Kasumi-1 (cell line): Measurements from ENCODE around the gene ACAD11.
"Not testable (repeated sequence)": the region's sequence is repeated elsewhere in the genome, so short reads cannot be mapped to it uniquely, and the experiment has no call there.

Experiments used
- DNase-seq, 2 experiments: peaks; one replicate each; lab custom pipeline; 2025; lab: John Stamatoyannopoulos, UW

Gene ACAD11

DNA sequence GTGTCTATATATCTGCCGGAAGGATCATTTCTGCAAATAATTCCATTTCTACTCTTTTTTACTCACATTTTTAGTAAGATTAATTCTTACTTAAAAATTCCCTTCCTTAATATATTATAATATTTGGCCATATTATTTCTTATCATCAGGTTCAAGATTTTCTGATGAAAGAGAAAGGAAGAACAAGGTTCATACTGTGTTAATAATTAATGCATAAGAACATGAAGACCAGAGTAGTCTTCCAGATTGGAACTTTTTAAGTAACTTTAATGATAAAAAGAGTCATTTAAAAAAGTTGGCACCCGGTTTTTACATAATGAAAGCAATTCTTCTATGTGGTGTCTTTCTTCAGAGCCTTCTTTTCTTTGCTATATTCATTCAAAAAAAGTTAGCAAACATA lies 61.9 kb downstream of the ACAD11 start:
- no peak for DNase-seq

DNA sequence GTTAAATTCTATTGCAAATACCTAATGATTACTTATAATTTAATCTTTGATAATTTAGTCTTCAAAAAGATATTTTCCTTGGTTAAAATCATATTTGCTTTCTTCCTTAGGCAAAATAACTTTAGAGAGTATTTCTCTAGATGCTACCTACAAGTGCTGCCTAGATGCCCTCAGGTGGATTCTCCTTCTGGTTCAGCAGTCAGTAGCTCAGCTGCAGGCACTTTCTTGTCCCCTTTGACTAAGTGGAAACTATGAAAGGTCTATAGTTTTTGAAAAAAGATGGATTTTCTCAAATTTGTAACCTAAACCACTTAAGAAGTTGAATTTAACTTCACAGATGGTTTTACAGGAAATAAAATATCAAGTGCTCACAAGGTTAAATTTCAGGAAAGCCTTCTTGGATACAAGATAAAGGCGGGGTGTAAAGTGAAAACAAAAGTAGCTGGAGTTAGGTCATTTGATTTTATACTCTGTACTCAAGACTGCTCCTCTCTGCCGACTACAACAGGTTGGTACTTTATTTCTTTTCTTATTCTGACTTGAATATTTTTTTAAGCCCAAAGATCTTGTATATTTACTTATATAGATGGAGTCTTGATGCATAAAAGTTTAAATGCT lies 62.7 kb downstream of the ACAD11 start, which contains the start of gene ACKR4:
Gene ACKR4, plus strand, starts transcription at position 455 of the 618 bp plus-strand sequence. CDS start 3,128 bp downstream, outside the sequence.
- DNase-seq, result no peak

DNA sequence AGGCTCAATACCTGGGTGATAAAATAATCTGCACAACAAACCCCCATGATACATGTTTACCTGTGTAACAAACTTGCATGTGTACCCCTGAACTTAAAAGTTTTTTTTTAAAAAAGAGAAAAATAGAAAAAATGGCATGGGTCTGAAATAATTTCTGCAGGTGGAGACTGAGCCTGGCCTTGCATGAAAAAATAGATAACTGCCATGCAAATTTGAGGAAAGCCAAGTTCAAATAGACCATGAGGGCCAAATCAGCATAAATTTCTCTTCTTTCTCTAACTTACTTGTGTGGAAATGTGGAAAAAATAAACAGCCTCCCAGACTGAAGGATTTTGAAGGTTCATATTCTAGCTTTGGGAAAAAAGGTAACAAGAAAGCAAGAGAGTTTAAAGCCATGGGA lies 63.3 kb downstream of the ACAD11 start:
- DNase-seq, result no peak

DNA sequence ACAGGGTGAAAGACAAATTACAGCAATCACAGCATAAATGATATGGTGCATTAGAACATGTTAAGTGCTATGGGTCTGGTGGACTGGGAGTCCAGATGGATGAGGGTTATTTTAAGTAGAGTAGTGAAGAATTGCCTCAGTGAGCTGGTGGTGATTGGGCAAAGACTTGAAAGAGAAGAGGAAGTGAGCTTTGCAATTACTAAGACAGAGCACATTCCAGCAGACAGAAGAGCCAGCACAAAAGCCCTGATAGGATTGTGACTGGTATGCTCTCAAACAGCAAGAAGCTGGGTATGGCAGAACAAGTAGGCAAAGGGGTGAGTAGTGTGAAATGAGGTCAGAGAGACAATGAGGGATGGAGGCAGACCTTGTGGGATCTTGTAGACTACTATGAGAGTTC lies 64.6 kb downstream of the ACAD11 start:
- DNase-seq, result peak; percentile 36 to 42

DNA sequence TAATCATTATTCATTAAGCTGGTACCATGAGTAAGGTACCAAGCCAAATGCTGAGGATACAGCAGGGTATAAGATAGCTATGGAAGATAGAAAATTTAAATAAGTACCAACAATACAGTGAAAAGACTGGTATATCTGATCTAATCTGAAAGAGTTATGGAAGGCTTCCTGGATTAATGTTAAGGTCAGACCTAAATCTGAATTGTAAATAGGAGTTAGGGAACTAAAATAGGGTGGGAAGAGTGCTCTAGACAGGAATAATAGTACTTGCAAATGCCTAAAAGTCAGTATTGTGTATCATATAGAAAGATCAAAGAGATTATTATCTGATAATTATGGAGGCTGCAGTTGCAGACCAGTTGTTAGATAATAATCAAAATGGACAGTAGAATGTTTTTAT lies 65.1 kb downstream of the ACAD11 start:
- no peak for DNase-seq

DNA sequence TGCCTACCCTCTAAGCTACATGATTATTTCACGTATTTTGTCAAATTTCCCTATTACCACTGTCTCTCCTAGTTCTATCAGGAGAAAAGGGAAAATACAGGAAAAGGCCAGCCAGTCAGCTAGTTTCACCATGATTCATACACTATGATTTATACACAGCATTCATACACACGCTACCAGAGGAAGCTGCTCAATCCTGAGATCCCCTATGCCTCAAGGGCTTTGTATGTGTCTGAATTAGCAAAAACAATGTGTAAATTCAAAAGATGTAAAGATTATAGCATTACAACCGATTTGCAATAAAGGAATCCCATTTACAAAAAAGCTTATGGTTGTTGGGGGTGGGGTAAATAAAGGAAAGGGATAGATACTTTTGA lies 65.7 kb downstream of the ACAD11 start:
- DNase-seq, result no peak

DNA sequence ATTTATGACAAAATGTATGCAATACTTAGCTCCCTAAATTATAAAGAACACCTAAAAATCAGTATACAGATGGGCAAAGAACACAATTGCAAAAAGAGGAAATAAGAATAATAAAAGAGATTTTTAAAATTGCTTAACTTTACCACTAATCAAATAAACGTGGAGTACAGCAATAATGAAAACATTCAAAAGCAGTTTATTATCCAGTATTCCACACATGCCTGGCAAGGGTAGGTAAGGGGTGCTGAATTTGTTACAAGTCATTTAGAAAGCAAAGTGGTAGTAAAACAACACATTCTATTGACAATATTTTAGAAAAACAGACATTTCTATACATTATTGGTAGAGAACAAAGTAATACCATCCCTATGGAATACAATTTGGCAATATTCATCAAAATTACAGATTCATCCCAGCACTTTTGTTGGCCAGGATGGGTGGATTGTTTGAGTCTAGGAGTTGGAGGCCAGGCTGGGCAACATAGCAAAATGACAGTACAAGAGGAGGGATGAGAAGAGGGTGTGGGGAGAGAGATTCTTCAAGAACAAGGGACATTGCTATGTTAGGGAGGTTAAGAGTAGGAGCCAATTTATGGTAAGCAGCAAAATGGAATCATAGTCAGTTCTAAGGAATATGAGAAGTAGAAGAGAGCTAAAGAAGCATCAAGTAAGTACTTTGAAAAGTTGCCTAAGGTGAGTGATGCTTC lies 66.2 kb downstream of the ACAD11 start:
- DNase-seq, result no peak

DNA sequence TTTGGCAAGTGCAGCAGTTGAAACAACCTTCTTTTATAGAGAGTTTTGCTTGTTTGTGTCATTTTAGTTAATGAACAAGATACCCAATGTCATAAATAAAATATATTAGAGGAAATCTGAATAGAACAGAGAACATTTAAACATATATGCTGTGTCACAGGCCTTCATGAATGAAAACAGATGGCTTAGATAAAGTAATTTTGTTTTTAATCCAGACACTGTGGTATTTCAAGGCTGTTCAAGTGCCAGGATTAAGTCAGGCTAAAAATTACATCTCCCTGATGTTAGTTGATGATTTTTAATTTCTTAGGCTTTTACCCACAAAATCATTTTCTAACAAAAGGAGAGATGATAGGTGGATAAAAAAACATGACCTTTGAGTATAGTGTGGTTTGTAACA lies 67.4 kb downstream of the ACAD11 start:
- DNase-seq, result no peak

DNA sequence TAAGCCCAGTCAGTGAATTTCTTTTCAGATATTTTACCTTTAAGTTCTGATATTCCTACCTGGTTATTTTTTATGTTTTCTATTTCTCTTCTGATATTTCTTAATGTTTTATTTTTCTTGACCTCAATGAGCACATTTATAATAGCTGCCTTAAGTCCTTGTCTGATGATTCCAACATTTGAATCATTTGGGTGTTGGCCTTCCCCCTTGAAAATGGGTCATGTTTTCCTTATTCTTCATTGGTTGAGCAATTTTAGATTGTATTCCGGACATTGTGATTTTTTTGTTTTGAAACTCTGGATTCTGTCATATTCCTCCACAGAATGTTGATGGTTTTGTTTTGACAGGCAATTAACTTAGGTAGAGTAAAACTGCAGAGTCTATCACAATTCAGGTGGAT lies 72.2 kb downstream of the ACAD11 start:
- DNase-seq, result no peak

DNA sequence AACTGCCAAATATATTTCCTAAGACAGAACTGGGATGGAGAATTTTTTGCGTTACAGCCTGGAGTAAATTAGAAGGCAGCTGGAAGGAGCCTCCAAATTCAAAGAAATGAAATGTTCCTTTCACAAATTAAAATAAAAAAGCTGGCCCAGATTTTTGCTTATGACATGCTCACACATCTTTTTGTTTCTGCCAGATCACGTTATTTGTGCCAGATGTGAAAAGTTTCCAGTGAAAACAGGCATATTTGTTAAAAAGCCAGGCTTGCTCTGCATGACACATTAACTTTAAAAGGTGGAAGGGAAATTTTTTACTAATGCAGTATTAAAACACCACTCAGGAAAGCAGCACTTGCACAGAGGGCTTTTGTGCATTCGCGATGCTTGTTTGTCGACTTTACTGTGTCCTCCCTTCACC lies 85.8 kb downstream of the ACAD11 start:
- DNase-seq, result no peak

DNA sequence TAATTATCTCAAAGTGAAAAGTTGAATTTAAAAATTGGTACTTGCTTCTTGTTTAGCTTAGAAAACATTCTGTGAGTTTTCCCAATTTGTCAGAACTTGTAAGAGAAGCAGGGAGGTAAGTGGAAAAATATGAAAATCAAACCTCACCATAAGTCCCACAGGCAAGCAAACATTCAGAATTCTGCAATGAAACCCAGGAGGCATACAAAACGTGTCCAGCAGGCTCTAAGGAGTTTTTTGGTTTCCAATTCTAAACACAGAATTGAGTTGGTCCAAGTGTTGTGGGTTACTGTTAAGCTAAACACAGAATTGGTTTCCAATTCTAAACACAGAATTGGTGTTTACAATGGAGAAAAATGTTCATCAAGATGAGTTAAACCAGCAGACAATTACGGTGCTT lies 89.6 kb downstream of the ACAD11 start:
- no peak for DNase-seq

DNA sequence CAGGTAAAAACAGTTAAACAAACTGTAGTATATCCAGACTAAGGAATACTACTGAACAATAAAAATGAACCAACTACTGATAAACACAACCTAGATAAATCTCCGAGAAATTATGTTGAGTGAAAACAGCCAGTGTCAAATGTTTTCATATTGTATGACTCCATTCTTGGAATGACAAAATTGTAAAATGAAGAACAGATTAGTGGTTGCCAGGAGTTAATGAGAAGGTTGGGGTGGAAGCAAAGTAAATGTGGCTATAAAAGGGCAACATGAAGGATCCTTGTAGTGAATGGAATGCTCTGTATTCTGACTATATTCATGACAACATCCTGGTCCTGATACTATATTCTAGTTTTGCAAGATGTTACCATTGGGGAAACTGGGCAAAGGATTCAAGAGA lies 90.0 kb downstream of the ACAD11 start:
- no peak for DNase-seq

DNA sequence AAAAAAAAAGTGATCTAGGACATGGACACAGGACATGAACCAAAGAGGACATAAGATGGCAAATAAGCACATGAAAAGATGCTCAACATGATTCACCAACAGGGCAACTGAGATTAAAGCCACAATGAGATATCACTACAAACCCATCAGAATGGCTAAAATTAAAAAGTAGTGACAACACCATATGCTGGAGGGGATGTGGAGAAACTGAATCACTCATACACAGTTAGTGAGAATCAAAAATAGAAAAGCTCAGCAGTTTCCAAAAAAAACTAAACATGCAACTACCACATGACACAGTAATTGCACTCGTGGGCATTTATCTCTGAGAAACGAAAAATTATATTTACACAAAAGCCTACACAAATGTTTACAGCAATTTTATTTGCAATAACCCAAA lies 90.5 kb downstream of the ACAD11 start:
- DNase-seq, result no peak

DNA sequence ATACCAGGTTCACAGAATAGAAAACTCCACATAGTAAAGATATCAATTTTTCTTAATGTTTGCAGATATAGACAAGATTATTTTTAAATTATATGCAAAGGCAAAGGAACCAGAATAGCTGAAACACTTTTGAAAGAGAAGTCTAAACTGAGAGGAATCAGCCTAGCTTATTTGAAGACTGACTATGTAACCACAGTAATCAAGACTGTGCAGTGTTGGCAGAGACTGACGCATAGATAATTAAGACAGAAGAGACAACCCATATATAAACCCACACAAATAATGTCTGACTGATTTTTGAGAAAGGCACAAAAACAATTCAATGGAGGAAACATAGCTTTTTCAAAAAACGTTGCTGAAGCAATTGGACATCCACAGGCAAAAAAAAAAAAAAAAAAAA lies 91.2 kb downstream of the ACAD11 start:
- DNase-seq, result no peak

DNA sequence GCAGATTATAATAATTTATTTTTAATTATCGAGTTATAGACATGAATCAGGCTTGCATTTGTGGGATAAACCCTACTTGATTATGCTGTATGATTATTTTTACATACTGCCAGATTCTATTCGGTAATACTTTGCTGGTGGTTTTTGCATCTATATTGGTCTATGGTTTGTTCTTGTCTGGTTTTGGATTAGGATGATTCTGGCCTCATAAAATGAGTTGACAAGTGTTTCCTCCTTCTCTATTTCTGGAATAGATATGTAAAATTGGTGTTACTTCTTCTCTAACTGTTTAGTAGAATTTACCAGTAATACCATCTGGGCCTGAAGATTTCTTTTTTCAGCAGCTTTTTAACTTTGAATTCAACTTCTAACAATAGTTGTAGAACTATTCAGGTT lies 95.5 kb downstream of the ACAD11 start:
- no peak for DNase-seq

DNA sequence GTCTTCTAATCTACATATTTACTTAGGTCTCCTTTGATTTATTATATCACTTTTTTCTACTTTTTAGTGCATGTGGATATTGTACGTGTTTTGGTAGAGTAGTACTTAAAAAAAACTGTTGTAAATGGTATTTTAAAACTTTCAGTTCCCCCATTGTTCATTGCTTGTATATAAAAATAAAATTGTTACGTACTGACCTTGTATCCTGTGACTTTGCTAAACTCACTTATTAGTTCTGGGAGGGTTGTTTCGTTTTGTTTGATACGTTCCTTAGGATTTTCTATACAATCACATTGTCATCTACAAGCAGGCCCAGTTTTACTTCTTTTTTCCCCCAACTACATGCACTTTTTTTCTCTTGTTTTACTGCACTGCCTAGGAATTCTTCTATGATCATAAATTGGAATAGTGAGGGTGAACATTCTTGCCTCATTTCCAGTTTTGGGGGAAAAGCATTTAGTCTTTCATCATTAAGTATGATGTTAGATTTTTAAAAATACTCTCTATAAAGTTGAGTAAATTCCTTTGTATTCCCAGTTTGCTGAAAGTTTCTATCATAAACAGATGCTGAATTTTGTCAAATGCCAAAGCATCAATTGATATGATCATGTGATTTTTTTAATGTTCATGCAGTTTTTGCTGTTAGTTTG lies 96.1 kb downstream of the ACAD11 start:
- no peak for DNase-seq

DNA sequence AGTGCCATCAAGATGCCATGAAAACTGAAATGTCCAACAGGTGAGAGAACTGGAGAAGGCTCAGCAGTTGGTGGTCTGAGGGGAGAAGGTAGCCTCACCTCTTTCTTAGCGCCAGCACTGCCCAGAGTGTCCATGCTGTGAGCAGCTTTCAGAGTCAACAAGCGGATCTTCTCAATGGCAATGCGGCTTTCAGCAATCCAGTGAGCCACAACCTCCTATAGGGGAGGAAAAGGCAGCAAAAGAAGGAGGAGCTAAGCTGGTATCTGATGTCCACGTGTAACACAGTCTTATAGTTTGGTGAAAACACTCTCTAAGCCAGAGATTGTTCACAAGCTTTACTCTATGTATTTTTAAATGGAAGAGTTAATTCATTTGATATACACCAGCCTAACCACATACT lies 98.6 kb downstream of the ACAD11 start:
- DNase-seq, result no peak

DNA sequence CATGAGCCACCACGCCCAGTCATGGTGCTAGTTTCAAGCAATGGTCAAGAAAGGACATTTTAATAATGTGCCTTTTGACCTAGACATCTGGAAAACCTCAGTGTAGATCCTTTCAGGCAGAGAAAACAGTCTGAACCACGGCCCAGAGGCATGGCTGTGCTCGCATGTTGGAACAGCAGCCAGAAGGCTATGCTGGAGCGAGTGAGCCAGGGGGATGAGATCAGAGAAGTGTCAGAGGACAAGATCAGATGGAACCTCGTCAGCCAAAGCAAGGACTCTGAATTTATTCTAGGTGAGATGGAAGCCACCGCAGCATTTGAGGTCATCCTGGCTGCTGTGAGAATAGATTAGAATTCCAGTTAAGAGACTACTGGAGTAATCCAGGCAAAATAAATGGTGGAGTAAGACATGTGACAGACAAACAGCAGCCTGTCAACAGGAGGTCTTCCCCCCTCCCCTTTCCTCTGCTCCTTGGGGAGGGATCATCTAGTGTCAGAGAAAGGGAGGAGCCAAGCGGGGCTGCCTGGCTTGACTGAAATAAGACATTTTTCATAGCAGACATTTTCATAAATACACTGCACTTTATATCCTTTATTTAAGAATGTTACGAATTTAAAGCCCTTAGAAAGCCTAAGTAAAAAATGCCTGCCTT lies 103.0 kb downstream of the ACAD11 start:
- no peak for DNase-seq

DNA sequence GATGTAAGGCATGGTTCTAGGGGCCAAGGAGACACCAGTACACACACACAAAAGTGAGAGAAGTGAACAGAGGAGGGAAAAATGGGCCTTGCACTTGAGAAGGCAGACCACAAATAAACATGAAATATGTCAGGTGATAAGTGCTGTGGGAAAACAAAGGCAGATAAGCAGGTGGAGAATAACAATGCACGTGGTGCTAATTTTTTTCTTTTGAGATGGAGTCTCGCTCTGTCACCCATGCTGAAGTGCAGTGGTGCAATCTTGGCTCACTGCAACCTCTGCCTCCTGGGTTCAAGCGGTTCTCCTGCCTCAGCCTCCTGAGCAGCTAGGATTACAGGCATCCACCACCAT lies 103.6 kb downstream of the ACAD11 start:
- DNase-seq, result not testable (repeated sequence)

DNA sequence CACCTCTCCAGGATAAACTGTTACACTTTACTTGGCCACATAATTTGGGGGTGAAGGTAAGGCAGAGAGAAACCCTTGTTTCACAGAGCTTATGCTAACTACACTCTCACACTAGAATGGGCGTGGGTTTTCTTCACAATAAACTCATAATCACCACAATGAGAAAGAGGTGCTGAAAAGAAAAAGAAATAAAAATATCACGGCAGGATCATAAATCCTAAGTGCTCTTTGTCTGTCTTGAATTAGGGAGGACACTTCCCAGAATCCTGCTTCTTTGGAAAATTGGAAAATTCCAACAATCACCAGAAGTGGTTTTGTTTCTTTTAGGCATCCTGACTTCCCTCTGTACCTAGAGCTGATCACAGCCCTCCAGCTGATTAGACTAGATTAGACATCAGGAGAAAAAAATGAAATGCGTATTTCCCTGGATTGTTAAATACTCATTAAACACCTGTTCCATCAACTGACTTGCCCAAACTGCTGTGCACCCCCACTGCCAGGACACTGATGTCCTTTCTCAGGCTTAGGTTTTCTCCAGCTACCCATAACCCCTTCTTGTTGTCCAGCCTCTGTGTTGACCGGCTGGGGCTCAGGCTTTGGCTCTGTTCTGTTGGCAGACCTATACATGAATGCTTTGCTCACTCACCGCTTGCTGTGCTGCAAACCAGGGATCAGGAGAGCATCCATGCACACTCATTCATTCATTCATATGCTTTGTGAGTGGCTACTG lies 104.1 kb downstream of the ACAD11 start:
- no peak for DNase-seq

DNA sequence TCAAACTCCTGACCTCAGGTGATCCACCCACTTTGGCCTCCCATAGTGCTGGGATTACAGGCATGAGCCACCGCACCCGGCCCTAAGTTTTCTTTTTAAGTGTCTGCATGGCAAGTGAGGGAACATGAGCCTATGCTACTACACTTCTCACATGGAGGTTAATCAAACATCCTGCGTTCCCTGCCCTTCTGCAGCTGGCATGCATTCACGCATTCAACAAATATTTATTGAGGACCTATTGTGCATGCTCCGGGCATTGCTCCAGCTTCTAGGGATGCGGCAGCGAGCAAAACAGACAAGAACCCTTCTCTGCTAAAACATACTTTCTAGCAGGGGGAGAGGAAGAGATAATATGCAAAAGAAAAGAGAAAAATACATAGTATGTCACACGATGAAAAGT lies 105.2 kb downstream of the ACAD11 start:
- no peak for DNase-seq

DNA sequence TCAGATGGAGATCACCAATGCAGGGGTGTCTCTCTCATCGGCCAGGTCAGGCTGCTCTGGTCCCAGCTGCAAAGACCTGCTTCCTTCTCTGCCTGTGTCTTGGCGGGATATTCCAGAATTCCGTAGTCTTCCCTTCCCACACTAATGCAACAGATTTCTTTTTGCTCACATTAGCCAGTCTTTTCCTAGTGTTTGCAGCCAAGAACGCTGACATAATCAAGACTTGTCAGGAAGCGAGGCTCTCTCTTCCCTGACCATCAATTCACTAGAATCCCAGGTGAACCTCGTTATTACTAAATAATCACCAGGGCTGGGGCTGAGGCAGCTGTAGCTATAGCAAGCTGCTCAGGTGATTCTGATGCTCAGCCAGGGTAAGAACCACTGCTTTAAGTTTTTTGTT lies 105.8 kb downstream of the ACAD11 start:
- no peak for DNase-seq
